Measurements from ENCODE around the gene SH3BGRL. TPM values are rescaled to one million over a fixed set of nuclear protein-coding genes. Genes with fewer than 3 reads are reported as not detected.

Gene SH3BGRL
- total RNA-seq, 4 donors from 2014 or later = 69.5 to 255 (median 154) TPM

GRCh38 chrX:81202943-81203342 lies 1.0 kb downstream of the SH3BGRL start:
- TF ChIP-seq CTCF (IDR thresholded peaks at IDR 0.05; ENCODE audit: low read depth) = no peak

- no peak for TF ChIP-seq CTCF (IDR thresholded peaks at IDR 0.05; ENCODE audit: low read depth)
Observed at GRCh38 chrX:81205551-81205950, 3.6 kb downstream of the SH3BGRL start.

- TF ChIP-seq CTCF (IDR thresholded peaks at IDR 0.05; ENCODE audit: low read depth) = no peak
Observed at GRCh38 chrX:81206476-81206875, 4.6 kb downstream of the SH3BGRL start.

- no peak for TF ChIP-seq CTCF (IDR thresholded peaks at IDR 0.05; ENCODE audit: low read depth)
Observed at GRCh38 chrX:81208916-81209315, 7.0 kb downstream of the SH3BGRL start.

- TF ChIP-seq CTCF (IDR thresholded peaks at IDR 0.05; ENCODE audit: low read depth) = no peak
Observed at GRCh38 chrX:81215685-81216084, 13.8 kb downstream of the SH3BGRL start.

GRCh38 chrX:81229229-81229628 lies 27.3 kb downstream of the SH3BGRL start:
- no peak for TF ChIP-seq CTCF (IDR thresholded peaks at IDR 0.05; ENCODE audit: low read depth)

GRCh38 chrX:81229901-81230300 lies 28.0 kb downstream of the SH3BGRL start:
- no peak for TF ChIP-seq CTCF (IDR thresholded peaks at IDR 0.05; ENCODE audit: low read depth)
